Adrenal gland (tissue), 5 donors: ENCODE data around the gene CALN1.

ENCODE experiments used
- CTCF ChIP-seq, 6 experiments: fragments of 450-650 bp in 4 of 6; fragments of 200-600 bp in 2 of 6; sonication (generic) in 1 of 6; IDR thresholded peaks; 1 replicate in 5 of 6; 2 replicates in 1 of 6; pipeline versions ENCODE4 v1.5.1 to v1.8.0; 2016 to 2021; ENCODE audit warnings: antibody characterized with exemption in 6 of 6, mild to moderate bottlenecking in 2 of 6, moderate library complexity in 1 of 6
- POLR2A ChIP-seq, 2 donors: fragments of 450-650 bp; IDR thresholded peaks; one replicate each; pipeline ENCODE4 v1.6.1; 2017; ENCODE audit warnings: antibody characterized with exemption in 2 of 2, mild to moderate bottlenecking in 2 of 2, moderate library complexity in 1 of 2
- donor health status: DM: no; HTN: no; CAD: no.

DNA sequence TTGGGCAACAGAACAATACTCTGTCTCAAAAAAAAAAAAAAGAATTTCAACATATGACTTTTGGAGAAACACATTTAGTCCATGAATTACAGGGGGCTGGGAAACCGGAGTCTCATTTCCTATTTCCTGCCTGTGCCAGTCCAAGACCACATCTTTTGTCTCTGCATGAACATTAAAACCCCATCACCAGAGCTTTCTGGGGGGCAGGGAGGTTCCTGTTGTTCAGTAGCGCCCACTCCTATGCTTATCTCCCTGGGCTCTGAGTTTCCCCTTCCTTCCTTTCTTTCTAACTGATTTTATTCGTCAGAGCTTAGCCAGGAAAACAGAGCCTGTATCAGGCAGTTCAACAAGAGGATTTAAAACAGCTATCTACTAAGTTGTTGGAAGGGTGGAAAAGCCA, 119.3 kb downstream of the CALN1 start:
- TF ChIP-seq CTCF (IDR thresholded peaks at IDR 0.05) (no peak), POLR2A (IDR thresholded peaks at IDR 0.05) (no peak)
